ENCODE results near the gene SEZ6. TPM values are rescaled to one million over a fixed set of nuclear protein-coding genes. Genes with fewer than 3 reads are reported as not detected.

Gene SEZ6
- total RNA-seq, 4 donors from 2014 or later = not detected

GRCh38 chr17:28973425-28973824 lies 32.4 kb downstream of the SEZ6 start:
- WGBS = 50% methylated on average over 2 of the region's 2 CpGs
- Histone ChIP-seq H3K4me3 (no peak overlapping the region), H3K9me3 (no peaks in the 10 kb centered on the region), H3K36me3 (no peaks in the 10 kb centered on the region), H3K27me3 (peaks cover 12% of the 10 kb centered on the region), H3K4me1 (peaks cover 10% of the 10 kb centered on the region), H3K27ac (no peak overlapping the region)
- TF ChIP-seq POLR2A (IDR thresholded peaks at IDR 0.05) (no peak), CTCF (IDR thresholded peaks at IDR 0.05) (no peak), EP300 (IDR thresholded peaks at IDR 0.05) (no peak), POLR2AphosphoS5 (IDR thresholded peaks at IDR 0.05) (no peak)
- DNase-seq (ENCODE audit: low spot score in 2 of 2) = no peak

- H3K4me1 ChIP-seq = peaks cover 13% of the 10 kb centered on the region
- no peak overlapping the region for H3K27ac ChIP-seq
- 52% methylated on average over 10 of the region's 10 CpGs for WGBS
- no peak for DNase-seq (ENCODE audit: low spot score in 2 of 2)
- H3K9me3 ChIP-seq = no peaks in the 10 kb centered on the region
- H3K36me3 ChIP-seq = no peaks in the 10 kb centered on the region
- H3K4me3 ChIP-seq = no peak overlapping the region
- H3K27me3 ChIP-seq = peaks cover 3% of the 10 kb centered on the region
- no peak for TF ChIP-seq CTCF (IDR thresholded peaks at IDR 0.05)
- TF ChIP-seq POLR2AphosphoS5 (IDR thresholded peaks at IDR 0.05) = no peak
- no peak for TF ChIP-seq EP300 (IDR thresholded peaks at IDR 0.05)
- no peak for TF ChIP-seq POLR2A (IDR thresholded peaks at IDR 0.05)
Observed at GRCh38 chr17:28972437-28972836, 33.4 kb downstream of the SEZ6 start.

- Histone ChIP-seq H3K27ac (no peak overlapping the region), H3K27me3 (no peaks in the 10 kb centered on the region), H3K9me3 (no peaks in the 10 kb centered on the region), H3K36me3 (no peaks in the 10 kb centered on the region), H3K4me3 (no peak overlapping the region), H3K4me1 (peaks cover 13% of the 10 kb centered on the region)
- WGBS = 40% methylated on average over 6 of the region's 6 CpGs
- no peak for TF ChIP-seq CTCF (IDR thresholded peaks at IDR 0.05)
- no peak for TF ChIP-seq POLR2AphosphoS5 (IDR thresholded peaks at IDR 0.05)
- no peak for TF ChIP-seq EP300 (IDR thresholded peaks at IDR 0.05)
- TF ChIP-seq POLR2A (IDR thresholded peaks at IDR 0.05) = no peak
- no peak for DNase-seq (ENCODE audit: low spot score in 2 of 2)
Observed at GRCh38 chr17:28970879-28971278, 35.0 kb downstream of the SEZ6 start.

- Histone ChIP-seq H3K36me3 (no peaks in the 10 kb centered on the region), H3K4me1 (peaks cover 13% of the 10 kb centered on the region), H3K9me3 (no peaks in the 10 kb centered on the region), H3K27me3 (no peaks in the 10 kb centered on the region), H3K4me3 (no peak overlapping the region), H3K27ac (no peak overlapping the region)
- TF ChIP-seq EP300 (IDR thresholded peaks at IDR 0.05) (no peak), POLR2AphosphoS5 (IDR thresholded peaks at IDR 0.05) (no peak), POLR2A (IDR thresholded peaks at IDR 0.05) (no peak), CTCF (IDR thresholded peaks at IDR 0.05) (no peak)
- no peak for DNase-seq (ENCODE audit: low spot score in 2 of 2)
- WGBS = 83% methylated on average over 12 of the region's 12 CpGs
Observed at GRCh38 chr17:28969706-28970393, 36.0 kb downstream of the SEZ6 start.

GRCh38 chr17:28968914-28969295 lies 36.9 kb downstream of the SEZ6 start:
- peaks cover under 1% of the 10 kb centered on the region for H3K27me3 ChIP-seq
- 70% methylated on average over 2 of the region's 2 CpGs for WGBS
- H3K9me3 ChIP-seq = no peaks in the 10 kb centered on the region
- H3K4me3 ChIP-seq = no peak overlapping the region
- H3K36me3 ChIP-seq = no peaks in the 10 kb centered on the region
- no peak for DNase-seq (ENCODE audit: low spot score in 2 of 2)
- peaks cover 13% of the 10 kb centered on the region for H3K4me1 ChIP-seq
- no peak overlapping the region for H3K27ac ChIP-seq
- no peak for TF ChIP-seq POLR2AphosphoS5 (IDR thresholded peaks at IDR 0.05)
- TF ChIP-seq CTCF (IDR thresholded peaks at IDR 0.05) = no peak
- no peak for TF ChIP-seq POLR2A (IDR thresholded peaks at IDR 0.05)
- TF ChIP-seq EP300 (IDR thresholded peaks at IDR 0.05) = no peak
